GM15510 (cell line): ENCODE data around the gene CDH26.

Experiments
- POLR2A ChIP-seq: IDR thresholded peaks from 3 replicates; pipeline ENCODE4 v1.6.1; 2011; ENCODE audit warnings: borderline replicate concordance; ENCODE audit not compliant: insufficient read length; ENCODE audit errors: extremely low read depth

The CDH26 gene

GRCh38 chr20:59954718-59955117 lies 3.5 kb upstream of the CDH26 start:
- no peak for TF ChIP-seq POLR2A

DNA sequence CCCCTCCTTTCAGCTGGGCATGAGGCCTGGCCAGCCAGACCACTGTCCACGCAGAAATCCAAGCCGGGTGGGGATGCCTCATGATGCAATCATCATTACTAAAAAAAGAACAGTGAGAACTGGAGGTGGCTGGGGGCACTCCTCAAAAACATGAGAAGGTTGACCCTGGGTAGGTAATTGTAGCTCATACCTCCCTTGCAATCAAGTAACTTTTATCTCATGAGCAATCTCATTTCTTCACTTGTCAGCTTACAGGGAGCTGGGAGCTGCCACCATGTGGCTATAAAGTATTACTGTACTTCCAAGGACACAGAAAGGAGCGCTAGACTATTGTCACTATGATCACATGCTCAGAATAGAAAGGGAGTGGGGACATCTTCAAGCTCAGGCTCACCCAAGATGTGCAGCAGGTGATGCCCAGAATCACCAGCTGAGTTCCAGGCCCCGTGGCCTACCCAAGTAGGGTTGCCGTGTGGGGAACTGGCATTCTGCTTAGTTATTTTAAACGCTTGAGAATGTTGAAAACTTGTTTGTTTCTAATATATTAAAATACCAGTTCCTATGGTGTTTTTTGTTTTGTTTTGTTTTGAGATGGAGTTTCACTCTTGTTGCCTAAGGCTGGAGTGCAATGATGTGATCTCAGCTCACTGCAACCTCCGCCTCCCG lies 3.0 kb upstream of the CDH26 start:
- no peak for TF ChIP-seq POLR2A

DNA sequence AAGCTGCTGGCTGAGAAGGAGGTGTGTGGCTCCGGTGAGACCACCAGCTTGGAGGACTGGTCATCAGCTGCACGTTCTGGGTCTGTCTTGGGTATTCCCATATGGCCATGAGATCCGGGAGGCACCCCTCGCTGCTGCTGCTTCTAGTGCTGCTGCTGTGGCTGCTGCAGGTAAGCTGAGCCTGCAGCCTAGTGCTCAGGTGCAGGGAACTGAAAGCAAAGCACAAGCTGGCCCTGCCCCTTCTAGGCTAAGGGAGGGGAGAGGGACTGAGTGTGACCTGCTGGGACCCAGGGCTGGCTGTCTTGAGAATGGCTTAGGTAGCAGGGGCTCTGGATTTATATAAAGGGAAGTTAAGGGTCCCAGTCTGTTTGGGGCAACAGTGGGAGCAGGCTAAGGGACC lies 403 bp downstream of the CDH26 start:
- TF ChIP-seq POLR2A, result no peak

DNA sequence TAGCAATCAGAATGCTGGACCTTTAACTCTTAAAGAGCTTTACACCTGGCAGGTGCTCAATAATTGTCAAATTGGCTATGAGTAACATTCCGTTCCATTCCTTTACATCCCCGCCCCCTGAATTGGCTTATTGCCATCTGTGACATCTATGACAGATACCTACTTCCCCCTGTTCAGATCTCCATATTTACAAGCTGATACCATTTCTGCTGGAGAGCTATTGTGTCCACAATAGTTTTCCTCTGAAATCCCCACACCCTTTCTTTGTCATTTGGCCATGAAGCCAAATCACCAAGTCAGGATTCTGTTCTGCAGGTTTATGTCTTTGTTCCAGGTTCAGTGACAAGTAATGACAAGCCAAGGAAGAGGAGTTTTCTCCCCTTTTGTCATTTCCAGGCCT lies 3.2 kb downstream of the CDH26 start:
- no peak for TF ChIP-seq POLR2A

GRCh38 chr20:59962155-59962554 lies 3.9 kb downstream of the CDH26 start:
- TF ChIP-seq POLR2A, result no peak

GRCh38 chr20:59966428-59966827 lies 8.2 kb downstream of the CDH26 start:
- TF ChIP-seq POLR2A, result no peak

GRCh38 chr20:59971428-59971827 lies 13.2 kb downstream of the CDH26 start:
- TF ChIP-seq POLR2A, result no peak

DNA sequence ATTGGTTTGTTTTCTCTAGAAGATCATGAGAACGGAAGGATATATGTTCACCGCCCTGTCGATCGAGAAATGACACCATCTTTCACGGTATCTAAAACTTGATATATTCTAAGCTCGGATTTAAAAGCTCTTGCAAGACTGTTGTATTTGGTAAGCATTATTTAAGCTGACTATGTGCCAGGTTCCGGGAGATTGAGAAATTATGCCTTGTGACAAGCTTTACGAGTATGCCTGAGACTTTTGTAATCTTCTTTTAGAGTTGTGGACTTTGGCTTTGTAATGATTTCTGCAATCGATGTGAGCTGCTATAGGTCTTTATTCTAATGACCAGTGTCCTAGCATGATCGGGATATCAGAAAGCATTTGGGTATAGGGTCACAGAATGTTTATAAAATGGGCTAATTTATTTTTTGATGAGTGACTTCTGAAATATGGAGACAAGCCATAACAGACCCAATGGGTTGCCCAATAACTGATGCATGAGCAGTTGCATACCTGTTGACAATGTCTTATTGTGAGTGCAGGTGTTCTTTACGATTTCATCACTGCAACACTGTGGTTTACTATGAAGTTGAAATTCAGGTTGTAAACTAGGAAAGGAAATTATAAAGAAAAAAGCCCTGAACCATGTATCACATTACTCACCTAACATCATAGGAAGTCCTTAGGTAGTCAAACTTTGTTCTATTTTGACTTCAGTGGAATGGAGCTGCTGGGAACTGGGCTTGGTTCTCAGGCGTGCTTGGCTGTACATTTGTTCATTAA lies 14.0 kb downstream of the CDH26 start:
- no peak for TF ChIP-seq POLR2A

DNA sequence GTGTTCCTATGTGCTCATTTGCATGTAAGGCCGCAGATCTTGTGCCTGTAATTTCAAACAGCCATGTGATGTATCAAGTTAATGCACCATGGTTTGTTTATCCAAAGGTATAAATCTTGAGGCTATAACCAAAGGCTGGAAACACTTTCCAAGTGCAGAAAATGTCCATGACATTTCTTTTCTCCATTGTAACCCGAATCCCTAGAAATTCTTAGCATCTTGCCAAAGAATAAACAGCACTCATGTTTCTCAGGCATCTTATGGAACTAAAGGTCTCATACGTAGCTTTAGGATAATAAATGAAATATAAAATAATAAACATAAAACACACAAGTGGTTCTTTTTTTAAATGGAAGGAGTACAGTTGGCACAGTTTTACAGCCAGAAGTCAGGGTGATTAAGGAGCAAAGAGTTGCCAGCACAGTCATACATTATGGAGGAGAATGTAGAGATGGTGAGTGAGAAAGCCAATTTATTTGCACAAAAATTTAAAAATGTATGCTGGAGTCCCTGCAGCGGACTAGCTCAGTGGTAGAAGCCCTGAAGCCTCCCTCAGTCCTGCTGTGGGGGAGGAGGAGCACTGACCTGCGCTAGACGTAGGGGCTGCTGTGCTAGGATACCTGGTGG lies 18.0 kb downstream of the CDH26 start:
- no peak for TF ChIP-seq POLR2A

DNA sequence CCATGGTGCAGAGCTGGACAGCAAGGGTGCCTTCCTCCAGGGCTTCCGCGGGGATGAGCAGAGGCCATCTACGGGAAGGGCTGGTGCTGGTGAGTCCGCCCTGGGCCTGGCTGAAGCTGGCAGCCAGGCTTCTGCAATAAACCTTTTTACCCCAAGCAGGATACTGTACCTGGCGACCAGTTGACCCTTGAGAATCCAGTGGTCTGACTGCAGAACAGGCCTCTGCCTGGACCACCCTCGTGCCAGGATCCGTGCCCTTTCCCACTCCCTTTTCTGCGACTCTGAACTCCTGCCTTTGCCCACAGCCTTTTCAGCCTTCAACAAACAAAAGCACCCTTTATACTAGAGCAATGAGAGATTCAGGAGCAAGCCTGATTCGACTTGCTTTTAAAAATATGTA lies 18.9 kb downstream of the CDH26 start:
- TF ChIP-seq POLR2A, result no peak

DNA sequence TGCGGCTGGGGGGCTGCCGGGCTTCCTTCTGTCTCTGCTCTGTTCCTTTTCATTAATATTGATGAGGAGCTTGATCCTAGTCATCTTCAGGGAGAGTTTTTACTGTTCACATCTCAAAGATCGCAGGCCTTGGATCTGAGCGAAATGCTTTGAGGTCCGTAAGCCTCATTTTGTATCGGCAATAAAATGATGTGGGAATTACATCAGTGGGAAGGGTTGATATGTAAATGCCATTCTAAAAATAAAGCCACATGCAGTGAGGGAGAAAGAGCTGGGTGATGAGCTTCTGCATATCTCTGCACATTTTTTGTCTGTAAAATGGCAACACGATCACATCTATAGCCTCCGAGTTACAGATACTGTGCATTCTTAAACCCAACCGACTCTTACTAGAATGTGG lies 24.9 kb downstream of the CDH26 start:
- no peak for TF ChIP-seq POLR2A

DNA sequence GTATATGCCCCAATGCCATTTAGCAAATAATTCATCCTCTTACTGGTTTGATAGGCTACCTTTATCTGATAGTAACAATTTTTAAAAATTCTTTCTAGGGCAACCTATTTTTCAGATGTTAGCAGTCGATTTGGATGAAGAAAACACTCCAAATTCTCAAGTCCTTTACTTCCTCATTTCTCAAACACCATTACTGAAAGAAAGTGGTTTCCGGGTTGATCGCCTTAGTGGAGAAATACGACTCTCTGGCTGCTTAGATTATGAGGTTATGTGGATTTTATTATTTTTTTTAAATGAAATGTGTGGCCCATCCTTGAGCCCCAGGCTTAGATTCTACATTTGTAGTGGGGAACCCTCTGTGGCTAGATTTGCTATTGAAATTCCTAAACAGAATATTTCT lies 26.3 kb downstream of the CDH26 start:
- TF ChIP-seq POLR2A, result no peak

- no peak for TF ChIP-seq POLR2A
These were observed 26.9 kb downstream of the CDH26 start for GRCh38 chr20:59985164-59985563.

DNA sequence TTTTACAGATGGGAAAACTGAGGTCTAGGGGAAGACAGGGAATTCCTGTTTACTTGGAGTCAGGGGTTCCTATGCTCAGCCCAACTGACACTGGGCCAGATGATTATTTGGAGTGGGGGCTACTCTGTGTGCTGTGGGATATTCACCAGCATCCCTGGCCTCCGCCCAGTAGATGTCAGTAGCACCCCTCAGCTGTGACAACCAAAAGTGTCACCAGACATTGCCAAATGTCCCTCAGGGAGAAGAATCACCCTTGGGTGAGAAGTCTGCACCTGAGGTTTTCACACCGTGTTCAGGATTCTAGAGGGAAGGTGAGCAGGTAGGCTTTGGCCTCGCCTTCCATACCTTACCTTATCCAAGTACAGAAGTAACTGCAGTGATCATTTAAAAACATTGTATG lies 27.6 kb downstream of the CDH26 start:
- TF ChIP-seq POLR2A, result no peak

- TF ChIP-seq POLR2A, result no peak
These were observed 28.9 kb downstream of the CDH26 start for GRCh38 chr20:59987135-59987534.

- no peak for TF ChIP-seq POLR2A
These were observed 29.9 kb downstream of the CDH26 start for GRCh38 chr20:59988141-59988540.
